Vagina (tissue), 2 donors: ENCODE data around the gene NTRK1.

Experiments
- CTCF ChIP-seq, 3 experiments: fragments of 450-650 bp in 2 of 3; fragments of 200-600 bp in 1 of 3; sonication (generic) in 1 of 3; IDR thresholded peaks; one replicate each; pipeline ENCODE4 v1.5.1; 2017 to 2019; ENCODE audit warnings: antibody characterized with exemption in 3 of 3, mild to moderate bottlenecking in 2 of 3, moderate library complexity in 2 of 3
- POLR2A ChIP-seq, 2 donors: fragments of 450-650 bp; IDR thresholded peaks; one replicate each; pipeline ENCODE4 v1.6.1; 2017; ENCODE audit warnings: antibody characterized with exemption in 2 of 2, mild to moderate bottlenecking in 2 of 2, moderate library complexity in 2 of 2

GRCh38 chr1:156848461-156849150 lies 12.1 kb upstream of the NTRK1 start:
- no peak for TF ChIP-seq POLR2A (IDR thresholded peaks at IDR 0.05)
- no peak for TF ChIP-seq CTCF (IDR thresholded peaks at IDR 0.05)
